HG03196 (cell line): Measurements from ENCODE around the gene FRY.

Experiments used
- ATAC-seq: cut with Tn5 transposase; IDR thresholded peaks from one replicate; pipeline ENCODE4 v1.9.1; 2021; ENCODE audit not compliant: unreplicated experiment

Gene FRY

DNA sequence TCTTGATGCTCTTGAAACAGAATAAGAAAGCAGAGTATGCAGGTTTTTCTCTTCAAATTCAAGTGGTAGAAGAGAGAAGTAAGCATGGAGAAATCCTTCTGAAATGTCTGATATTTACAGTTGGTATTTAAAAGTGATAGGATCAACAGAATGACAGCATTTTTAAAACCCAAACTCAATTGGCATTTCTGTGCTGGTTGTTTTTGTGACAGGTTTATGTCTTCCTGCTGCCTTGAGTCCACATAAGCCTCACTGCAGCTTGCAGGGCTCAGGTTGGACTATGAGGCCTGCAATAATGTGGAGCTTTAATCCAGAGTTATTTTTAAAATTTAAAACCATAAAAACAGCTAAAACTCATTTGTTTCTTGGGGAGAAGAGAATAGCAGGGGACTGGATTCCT, 178.5 kb downstream of the FRY start:
- ATAC-seq, result no peak

DNA sequence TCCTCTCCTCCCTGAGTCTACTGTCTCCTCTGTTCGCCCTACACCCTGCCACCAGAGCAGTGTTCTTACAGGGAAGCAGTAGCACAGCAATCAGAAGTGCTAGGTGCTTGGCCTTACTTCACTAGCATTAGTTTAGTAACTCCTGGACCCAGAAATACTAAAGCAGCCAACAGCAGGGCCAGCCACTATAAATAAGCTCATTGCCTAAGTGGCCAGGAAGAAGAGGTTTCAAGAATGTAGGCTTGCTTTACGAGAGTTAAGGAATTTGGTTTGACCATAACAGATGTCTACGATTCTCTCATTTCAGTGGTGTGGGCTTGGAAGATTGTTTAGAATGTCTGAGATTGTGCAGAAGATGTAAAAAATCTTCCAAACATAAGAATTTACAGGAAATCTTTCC, 180.2 kb downstream of the FRY start:
- no peak for ATAC-seq

- no peak for ATAC-seq
These were observed 180.8 kb downstream of the FRY start for GRCh38 chr13:32212421-32212820.

DNA sequence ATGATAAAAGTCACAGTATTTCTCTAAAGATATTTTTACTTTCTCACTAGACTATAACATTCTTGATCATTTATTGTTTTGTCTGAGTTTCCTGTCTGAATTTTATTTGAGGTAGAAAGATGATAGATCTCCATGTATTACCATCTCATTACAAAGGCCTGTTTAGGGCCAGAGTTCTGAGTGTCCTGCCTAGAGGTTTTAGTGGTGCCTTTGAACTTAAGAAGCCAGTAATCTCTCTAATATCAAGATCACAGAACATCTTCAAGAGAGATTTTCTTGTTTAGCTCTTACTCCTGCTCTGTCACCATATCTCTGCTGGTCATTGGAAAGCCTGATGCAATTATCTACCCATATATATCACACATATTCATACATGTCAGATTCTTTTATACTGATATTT, 182.1 kb downstream of the FRY start:
- no peak for ATAC-seq

- ATAC-seq, result no peak
These were observed 182.5 kb downstream of the FRY start for GRCh38 chr13:32214071-32214470.

- ATAC-seq, result no peak
These were observed 184.7 kb downstream of the FRY start for GRCh38 chr13:32216281-32216680.

DNA sequence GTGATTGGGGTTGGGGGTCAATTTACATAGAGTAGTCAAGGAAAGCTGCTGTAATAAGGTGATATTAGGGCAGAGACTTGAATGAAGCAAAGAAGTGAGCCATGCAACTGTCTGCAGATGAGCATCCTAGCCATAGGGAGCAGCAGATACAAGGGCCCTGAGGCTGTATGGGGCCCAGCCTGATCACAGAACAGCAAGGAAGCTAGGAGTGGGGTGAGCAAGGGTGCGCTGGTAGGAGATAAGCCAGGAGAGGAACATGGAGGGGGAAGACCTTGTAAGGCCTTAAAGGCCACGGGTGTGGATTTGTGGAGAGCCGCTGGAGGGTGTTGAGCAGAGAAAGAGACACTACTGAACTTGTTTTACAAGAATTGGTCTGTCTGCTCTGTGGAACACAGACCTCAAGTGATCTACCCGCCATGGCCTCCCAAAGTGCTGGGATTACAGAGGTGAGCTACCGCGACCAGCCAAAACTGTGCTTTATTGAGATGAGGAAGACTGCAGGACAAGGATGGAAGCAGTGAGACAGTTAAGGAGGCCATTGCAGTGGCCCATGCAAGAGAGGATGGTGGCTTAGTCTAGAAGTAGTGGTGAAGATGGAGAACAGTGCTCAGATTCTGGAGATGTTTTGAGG, 190.6 kb downstream of the FRY start:
- ATAC-seq, result no peak

DNA sequence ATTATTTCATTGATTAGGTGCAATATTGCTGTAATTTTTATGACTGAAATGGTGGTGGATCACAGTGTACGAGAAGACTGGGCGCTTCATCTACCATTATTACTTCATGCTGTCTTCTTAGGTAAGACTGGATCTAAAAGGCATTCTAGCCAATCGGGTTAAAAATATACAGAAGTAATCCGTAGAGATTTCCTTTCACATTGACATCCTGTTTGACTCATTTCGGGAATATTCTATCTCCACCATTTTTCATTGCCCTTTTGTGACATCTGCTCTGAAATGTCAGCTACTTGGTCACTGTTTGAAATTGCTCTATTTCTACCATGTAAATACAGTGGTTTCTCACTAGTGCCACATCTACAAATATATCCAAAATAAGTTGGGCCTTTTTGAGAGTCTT, 193.3 kb downstream of the FRY start:
- ATAC-seq, result no peak

GRCh38 chr13:32225481-32225931, 193.9 kb downstream of the FRY start:
- no peak for ATAC-seq

- no peak for ATAC-seq
These were observed 196.9 kb downstream of the FRY start for GRCh38 chr13:32228330-32229041.

DNA sequence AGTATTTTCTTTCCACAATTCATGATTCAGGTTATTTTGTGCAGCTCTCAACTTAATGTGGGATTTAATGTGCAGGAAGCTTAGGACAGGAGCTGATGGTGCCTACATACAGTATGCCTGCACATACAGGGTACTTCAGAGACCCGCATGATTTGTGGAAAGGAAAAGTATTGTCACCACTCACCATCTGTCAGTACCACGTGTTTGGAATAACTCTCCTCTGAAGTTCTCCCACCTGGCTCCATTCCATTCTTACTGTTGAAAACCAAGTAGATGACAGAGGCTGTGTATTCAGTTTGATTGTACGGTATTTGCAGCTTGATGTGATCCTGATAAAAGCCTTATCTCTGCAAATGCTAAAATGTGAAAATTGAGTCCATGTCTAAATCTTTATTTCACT, 197.9 kb downstream of the FRY start:
- ATAC-seq, result no peak

DNA sequence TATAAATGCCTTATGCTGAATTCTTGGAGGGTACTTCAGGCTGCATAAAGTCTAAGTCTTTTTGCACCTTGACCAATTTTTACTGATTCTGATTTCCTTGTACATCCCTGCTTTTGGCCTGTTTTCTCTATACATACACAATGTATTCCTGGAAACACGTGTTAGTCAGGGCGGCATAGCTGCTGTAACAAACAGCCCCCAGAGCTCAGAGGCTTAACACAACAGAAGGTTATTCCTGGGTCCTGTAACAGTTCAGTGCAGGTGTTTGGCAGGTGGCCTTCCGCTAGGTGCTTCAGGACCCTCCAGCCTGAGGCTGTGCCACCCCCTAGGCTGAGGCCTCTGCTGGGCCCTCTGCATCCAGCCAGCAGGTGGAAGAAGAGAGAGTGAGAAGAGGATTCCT, 200.7 kb downstream of the FRY start:
- ATAC-seq, result no peak

DNA sequence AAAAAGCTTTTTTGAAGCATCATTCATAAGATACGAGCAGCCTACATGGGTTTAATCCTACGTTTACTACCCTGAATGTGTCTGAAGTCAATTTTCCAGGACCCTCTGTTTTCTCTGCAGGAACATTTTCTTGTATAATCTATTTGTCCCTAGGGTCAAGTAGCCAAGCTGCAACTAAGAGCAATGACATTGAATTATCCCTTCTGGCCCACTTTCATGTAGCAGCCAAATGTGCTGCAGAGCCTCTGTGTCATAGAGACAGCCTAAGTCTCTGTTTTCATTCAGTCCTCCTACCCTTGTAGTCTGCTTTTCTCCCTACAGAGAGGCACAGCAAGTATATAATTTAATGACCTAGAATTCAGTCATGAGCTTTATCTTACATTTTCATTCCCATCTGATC, 201.5 kb downstream of the FRY start:
- no peak for ATAC-seq

- ATAC-seq, result no peak
These were observed 203.3 kb downstream of the FRY start for GRCh38 chr13:32234914-32235313.

- no peak for ATAC-seq
These were observed 206.1 kb downstream of the FRY start for GRCh38 chr13:32237681-32238080.

DNA sequence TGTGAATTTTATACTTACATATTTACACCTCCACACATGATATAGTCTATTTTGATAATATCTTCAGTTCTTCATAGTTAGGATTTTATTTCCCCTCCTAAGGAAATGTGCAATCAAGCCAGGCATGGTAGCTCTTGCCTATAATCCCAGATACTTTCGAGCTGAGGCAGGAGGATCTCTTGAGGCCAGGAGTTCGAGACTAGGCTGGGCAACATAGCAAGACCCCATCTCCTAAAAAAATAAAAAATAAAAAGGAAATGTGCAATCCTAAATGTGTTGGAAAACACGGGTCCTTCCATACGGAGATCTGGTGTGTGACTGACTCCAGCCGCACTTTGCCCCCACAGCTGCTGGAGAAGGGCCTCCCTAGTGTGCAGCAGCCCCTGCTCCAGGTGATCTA, 212.1 kb downstream of the FRY start:
- ATAC-seq, result no peak

DNA sequence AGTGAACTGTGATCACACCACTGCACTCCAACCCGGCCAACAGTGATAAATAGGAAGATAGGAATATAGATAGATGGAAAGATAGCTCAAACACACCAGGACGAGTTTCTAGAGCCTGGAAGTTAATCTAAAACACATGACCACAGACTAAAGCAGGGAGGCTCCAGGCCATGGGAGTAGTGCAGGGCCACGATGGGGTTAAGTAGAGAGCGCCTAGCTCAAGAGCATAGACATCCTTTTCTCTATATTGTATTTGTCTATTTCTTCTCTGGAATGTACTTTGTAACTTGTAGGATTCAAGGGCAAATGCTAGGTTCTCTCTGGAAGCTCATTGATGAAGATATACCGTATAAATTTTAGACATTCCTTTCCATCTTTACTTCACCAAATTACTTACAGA, 214.0 kb downstream of the FRY start:
- ATAC-seq, result no peak

GRCh38 chr13:32246468-32246867, 214.9 kb downstream of the FRY start:
- ATAC-seq, result peak; percentile 71

DNA sequence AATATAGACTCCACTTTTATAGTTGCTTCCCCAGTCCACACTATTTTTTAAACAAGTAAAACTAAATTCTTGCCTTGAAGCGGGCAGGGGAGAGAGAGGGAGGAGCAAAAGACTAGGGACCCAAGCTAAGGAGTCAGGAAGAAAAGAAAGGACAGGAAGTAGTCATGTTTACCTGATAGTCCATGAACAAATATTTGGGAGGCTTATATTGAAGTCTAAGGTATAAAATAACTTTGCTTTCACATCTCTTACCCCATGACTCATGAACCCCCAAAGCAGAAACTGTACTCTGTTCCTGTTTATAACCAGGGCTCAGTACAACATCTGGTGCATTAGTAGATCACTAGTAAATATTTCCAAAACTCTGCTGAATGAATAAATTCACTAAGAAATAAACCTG, 216.3 kb downstream of the FRY start:
- no peak for ATAC-seq

DNA sequence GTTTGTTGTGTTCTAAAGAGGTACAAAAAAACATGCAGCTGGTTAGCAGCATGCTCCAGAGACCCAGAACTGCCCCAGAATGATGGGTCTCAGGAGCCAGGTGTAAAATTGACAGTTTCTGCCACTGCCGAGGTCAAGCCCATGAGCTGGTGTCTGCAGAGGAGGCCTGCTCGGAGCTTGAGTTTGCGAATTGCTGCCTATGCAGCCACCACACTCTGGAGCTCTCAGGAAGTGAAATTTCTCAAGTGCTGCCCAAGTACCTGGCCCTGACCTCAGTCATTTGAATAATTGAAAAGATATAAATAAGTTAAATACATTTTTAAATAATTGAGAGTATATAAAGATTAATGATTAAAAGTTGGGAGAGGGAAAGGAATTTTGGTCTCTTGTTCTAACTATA, 217.2 kb downstream of the FRY start:
- no peak for ATAC-seq

- no peak for ATAC-seq
These were observed 221.4 kb downstream of the FRY start for GRCh38 chr13:32252812-32253438.

DNA sequence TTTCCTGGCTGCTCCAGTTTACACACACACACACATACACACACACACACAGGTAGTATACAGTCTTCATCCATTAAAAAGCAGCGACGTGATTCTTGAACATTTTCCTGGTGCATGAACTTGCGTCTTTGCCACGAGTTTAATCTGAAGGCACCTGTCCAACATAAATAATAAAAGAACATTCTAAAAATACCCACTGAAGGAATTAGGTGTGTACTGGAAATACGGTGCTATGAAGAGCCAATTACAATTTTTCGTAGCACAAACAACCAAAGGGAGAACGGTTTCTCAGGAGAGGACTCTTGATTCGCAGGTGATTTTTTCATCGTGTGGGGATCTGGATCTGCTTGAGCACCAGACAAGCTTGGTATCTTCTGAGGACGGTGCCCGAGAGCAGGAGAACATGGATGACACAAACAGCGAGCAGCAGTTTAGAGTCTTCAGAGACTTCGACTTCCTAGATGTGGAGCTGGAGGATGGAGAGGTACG, 222.4 kb downstream of the FRY start:
- no peak for ATAC-seq
